Liver (tissue), 9 donors: ENCODE measurements around the gene FZD10. TPM values are rescaled to one million over a fixed set of nuclear protein-coding genes. Genes with fewer than 3 reads are reported as not detected.

Experiments used
- DNase-seq: peaks from one replicate; pipeline ENCODE4 v3.0.0-alpha.2; 2017; ENCODE audit warnings: low spot score
- H3K27ac ChIP-seq, 2 donors: one replicate each; pipeline ENCODE4 v1.7.0; 2013; ENCODE audit warnings: inconsistent platforms in 2 of 2, low read length in 2 of 2, control low read depth in 1 of 2, low read depth in 1 of 2, mild to moderate bottlenecking in 1 of 2
- H3K27me3 ChIP-seq, 4 donors: one replicate each; pipeline versions ENCODE4 v1.6.1 to v1.7.0; 2013; ENCODE audit warnings: low read length in 3 of 4, inconsistent platforms in 1 of 4, mild to moderate bottlenecking in 1 of 4, moderate library complexity in 1 of 4; ENCODE audit not compliant: control insufficient read depth in 4 of 4, insufficient read depth in 4 of 4
- H3K36me3 ChIP-seq, 4 donors: one replicate each; pipeline versions ENCODE4 v1.6.1 to v1.7.0; 2013; ENCODE audit warnings: low read length in 3 of 4, mild to moderate bottlenecking in 3 of 4, low read depth in 1 of 4, moderate library complexity in 1 of 4; ENCODE audit not compliant: control insufficient read depth in 4 of 4, insufficient read depth in 3 of 4
- H3K4me1 ChIP-seq, 4 donors: one replicate each; pipeline versions ENCODE4 v1.6.1 to v1.7.0; 2013; ENCODE audit warnings: low read length in 3 of 4, mild to moderate bottlenecking in 3 of 4, moderate library complexity in 1 of 4; ENCODE audit not compliant: control insufficient read depth in 4 of 4, insufficient read depth in 4 of 4
- H3K4me3 ChIP-seq, 3 donors: one replicate each; pipeline versions ENCODE4 v1.6.1 to v1.7.0; 2013; ENCODE audit warnings: low read length in 3 of 3, control low read depth in 1 of 3, low read depth in 1 of 3, mild to moderate bottlenecking in 1 of 3
- H3K9ac ChIP-seq, 2 donors: one replicate each; pipeline ENCODE4 v1.7.0; 2013; ENCODE audit warnings: low read length in 2 of 2, mild to moderate bottlenecking in 2 of 2, moderate library complexity in 2 of 2, control low read depth in 1 of 2, low read depth in 1 of 2
- H3K9me3 ChIP-seq, 4 donors: one replicate each; pipeline versions ENCODE4 v1.6.1 to v1.7.0; 2013; ENCODE audit warnings: low read length in 3 of 4; ENCODE audit not compliant: control insufficient read depth in 4 of 4
- EGR1 ChIP-seq, 2 donors: IDR thresholded peaks; 2 replicates each; pipeline ENCODE4 v1.6.1; 2016 to 2018; ENCODE audit warnings: antibody characterized with exemption in 2 of 2, low read depth in 2 of 2
- FOXA1 ChIP-seq: IDR thresholded peaks from 2 replicates; pipeline ENCODE4 v1.6.1; 2016; ENCODE audit warnings: antibody characterized with exemption
- HNF4A ChIP-seq, 2 donors: conservative IDR thresholded peaks; 2 replicates each; pipeline ENCODE4 v1.6.1; 2016; ENCODE audit warnings: antibody characterized with exemption in 2 of 2, mild to moderate bottlenecking in 2 of 2
- JUND ChIP-seq, 2 donors: IDR thresholded peaks; 2 replicates each; pipeline ENCODE4 v1.6.1; 2016; ENCODE audit warnings: antibody characterized with exemption in 2 of 2
- NR2F2 ChIP-seq: IDR thresholded peaks from 2 replicates; pipeline ENCODE4 v1.6.1; 2016; ENCODE audit warnings: antibody characterized with exemption
- RAD21 ChIP-seq, 2 donors: IDR thresholded peaks; 2 replicates each; pipeline ENCODE4 v1.6.1; 2016; ENCODE audit warnings: antibody characterized with exemption in 2 of 2, mild to moderate bottlenecking in 2 of 2
- RXRA ChIP-seq, 2 donors: IDR thresholded peaks; 2 replicates each; pipeline ENCODE4 v1.6.1; 2017 to 2018; ENCODE audit warnings: antibody characterized with exemption in 2 of 2, mild to moderate bottlenecking in 1 of 2
- SP1 ChIP-seq: IDR thresholded peaks from 2 replicates; pipeline ENCODE4 v1.6.1; 2018; ENCODE audit warnings: antibody characterized with exemption, mild to moderate bottlenecking
- YY1 ChIP-seq: IDR thresholded peaks from 2 replicates; pipeline ENCODE4 v1.6.1; 2016; ENCODE audit warnings: antibody characterized with exemption, mild to moderate bottlenecking
- WGBS: extraction: QIAGEN DNeasy Blood & Tissue Kit; methylation state at CpG from one replicate; pipeline ENCODE4 v1.1.7; 2013; 5-methylcytosine and 5-hydroxymethylcytosine counted together
- polyA plus RNA-seq, 2 donors: library from polyadenylated mRNA; stranded (reverse) in 1 of 2; unstranded in 1 of 2; fragments of 200-250 nt in 1 of 2; fragments of >200 nt in 1 of 2; fragmentation: Nextera tagmentation in 1 of 2; extraction: Ambion mirVana in 1 of 2; gene quantifications; one replicate each; pipeline versions ENCODE4 v1.2.1 to v1.2.3, GENCODE V29; 2013 to 2015
- total RNA-seq, 2 donors: library from RNA; depleted of rRNA; stranded (reverse); fragments of >200 nt; gene quantifications; one replicate each; pipeline ENCODE4 v1.2.3, GENCODE V29; 2014
- TF ChIP-seq, protein P1 (sequence below): IDR thresholded peaks from 2 replicates; pipeline ENCODE4 v1.6.1; 2016; ENCODE audit warnings: antibody characterized with exemption
- TF ChIP-seq, protein P2 (sequence below): IDR thresholded peaks from 2 replicates; pipeline ENCODE4 v1.6.1; 2016; ENCODE audit warnings: antibody characterized with exemption
- TF ChIP-seq, protein P3 (sequence below): IDR thresholded peaks from 2 replicates; pipeline ENCODE4 v1.6.1; 2016; ENCODE audit warnings: antibody characterized with exemption, mild to moderate bottlenecking
- TF ChIP-seq, protein P4 (sequence below): fragments of 150-350 bp; IDR thresholded peaks from 2 replicates; pipeline ENCODE4 v1.5.1; 2017; ENCODE audit warnings: improper control_type of control experiment, low read depth, low read length; ENCODE audit not compliant: missing input control
- donor health status: healthy.
- donor health status: healthy.
- donor health status: healthy.
- donor health status: healthy.
- donor health status: healthy.

FZD10 gene
- total and polyA plus RNA-seq, 4 donors: 0.02 TPM; not detected in 3

DNA sequence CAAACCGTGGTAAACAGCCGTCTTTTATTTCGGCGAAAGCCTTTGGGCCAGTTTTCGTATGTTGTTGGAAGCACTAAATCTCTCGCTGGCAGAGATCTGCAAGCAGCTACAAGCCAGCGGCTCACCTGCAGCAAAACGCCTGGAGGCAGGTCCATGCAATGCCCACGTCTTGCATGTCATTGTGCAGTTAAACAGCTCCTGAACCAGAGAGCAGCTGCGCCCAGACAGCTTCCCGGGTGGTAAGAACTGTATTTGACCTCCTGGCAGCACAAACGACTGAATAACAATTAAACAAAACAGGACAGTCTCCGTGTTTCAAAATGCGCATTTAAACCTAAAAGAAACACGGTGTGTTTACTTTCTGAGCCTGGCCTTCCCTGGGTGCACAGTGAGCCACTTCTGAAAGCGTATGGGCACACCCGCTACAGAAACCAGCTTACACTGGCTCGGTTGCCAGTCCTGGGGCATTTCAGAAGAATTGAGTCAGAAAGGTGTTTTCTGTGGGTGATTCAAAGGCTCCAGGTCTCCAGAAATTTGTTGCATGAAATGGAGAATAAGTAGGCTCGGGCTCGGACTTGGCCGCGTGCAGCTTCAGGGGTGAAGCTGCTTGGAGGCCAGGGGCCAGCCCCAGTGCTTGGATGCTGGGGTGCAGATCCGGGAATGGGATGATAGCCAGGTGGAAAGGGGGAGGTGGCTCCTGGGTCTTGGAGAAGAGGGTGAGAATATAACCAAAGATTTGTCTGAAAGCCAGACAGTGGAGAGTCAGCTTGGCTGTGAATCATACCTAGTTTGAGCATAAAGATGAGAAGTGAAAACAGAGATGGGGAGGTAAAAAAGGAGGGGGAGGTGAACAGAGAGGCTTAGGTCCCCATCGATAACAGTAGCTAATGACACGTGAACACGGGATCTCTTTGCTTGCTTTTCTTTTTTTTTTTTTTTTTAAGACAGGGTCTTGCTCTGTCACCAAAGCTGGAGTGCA is 24.9 kb upstream of the FZD10 start:
- H3K27ac ChIP-seq: no peak overlapping the region
- no peak overlapping the region for H3K9ac ChIP-seq
- no peak overlapping the region for H3K4me3 ChIP-seq
- no peaks in the 10 kb centered on the region for H3K36me3 ChIP-seq
- H3K9me3 ChIP-seq: no peaks in the 10 kb centered on the region
- 46% methylated on average over 26 of the region's 26 CpGs for WGBS
- H3K27me3 ChIP-seq: peaks cover 0 to 5% (median 0%) of the 10 kb centered on the region in 4 donors
- no peaks in the 10 kb centered on the region for H3K4me1 ChIP-seq
- DNase-seq: no peak
- no peak for TF ChIP-seq NR2F2
- no peak for TF ChIP-seq HNF4A (conservative IDR thresholded peaks at IDR 0.05)

DNA sequence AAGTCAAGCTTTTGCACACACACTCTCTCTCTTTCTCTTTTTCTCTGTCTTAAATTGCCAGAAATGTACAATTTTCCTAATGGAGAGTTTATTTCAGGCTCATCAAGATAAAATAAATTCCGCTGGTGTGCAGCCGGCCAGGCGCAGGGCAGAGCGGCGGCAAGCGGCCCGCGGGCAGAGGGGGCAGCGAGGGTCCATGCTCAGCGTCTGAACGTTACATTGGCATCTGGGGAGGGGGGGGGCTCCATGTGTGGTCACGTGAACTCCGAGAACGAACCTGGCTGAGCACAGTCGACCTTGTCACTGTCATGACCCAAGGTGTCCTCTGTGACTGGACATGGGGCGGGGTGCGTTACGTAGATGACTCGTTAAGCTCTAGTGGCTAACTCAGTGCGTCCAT is 23.8 kb upstream of the FZD10 start:
- no peak overlapping the region for H3K4me3 ChIP-seq
- TF ChIP-seq JUND (IDR thresholded peaks at IDR 0.05) (no peak), RXRA (IDR thresholded peaks at IDR 0.05) (no peak), SP1 (no peak), RAD21 (IDR thresholded peaks at IDR 0.05) (no peak), EGR1 (IDR thresholded peaks at IDR 0.05; ENCODE audit: low read depth in 2 of 2) (no peak), NR2F2 (no peak), YY1 (no peak), FOXA1 (no peak)
- TF ChIP-seq, protein P1, sequence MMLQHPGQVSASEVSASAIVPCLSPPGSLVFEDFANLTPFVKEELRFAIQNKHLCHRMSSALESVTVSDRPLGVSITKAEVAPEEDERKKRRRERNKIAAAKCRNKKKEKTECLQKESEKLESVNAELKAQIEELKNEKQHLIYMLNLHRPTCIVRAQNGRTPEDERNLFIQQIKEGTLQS: no peak
- TF ChIP-seq, protein P2, sequence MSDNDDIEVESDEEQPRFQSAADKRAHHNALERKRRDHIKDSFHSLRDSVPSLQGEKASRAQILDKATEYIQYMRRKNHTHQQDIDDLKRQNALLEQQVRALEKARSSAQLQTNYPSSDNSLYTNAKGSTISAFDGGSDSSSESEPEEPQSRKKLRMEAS: no peak
- TF ChIP-seq, protein P3, sequence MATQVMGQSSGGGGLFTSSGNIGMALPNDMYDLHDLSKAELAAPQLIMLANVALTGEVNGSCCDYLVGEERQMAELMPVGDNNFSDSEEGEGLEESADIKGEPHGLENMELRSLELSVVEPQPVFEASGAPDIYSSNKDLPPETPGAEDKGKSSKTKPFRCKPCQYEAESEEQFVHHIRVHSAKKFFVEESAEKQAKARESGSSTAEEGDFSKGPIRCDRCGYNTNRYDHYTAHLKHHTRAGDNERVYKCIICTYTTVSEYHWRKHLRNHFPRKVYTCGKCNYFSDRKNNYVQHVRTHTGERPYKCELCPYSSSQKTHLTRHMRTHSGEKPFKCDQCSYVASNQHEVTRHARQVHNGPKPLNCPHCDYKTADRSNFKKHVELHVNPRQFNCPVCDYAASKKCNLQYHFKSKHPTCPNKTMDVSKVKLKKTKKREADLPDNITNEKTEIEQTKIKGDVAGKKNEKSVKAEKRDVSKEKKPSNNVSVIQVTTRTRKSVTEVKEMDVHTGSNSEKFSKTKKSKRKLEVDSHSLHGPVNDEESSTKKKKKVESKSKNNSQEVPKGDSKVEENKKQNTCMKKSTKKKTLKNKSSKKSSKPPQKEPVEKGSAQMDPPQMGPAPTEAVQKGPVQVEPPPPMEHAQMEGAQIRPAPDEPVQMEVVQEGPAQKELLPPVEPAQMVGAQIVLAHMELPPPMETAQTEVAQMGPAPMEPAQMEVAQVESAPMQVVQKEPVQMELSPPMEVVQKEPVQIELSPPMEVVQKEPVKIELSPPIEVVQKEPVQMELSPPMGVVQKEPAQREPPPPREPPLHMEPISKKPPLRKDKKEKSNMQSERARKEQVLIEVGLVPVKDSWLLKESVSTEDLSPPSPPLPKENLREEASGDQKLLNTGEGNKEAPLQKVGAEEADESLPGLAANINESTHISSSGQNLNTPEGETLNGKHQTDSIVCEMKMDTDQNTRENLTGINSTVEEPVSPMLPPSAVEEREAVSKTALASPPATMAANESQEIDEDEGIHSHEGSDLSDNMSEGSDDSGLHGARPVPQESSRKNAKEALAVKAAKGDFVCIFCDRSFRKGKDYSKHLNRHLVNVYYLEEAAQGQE: no peak
- TF ChIP-seq, protein P4, sequence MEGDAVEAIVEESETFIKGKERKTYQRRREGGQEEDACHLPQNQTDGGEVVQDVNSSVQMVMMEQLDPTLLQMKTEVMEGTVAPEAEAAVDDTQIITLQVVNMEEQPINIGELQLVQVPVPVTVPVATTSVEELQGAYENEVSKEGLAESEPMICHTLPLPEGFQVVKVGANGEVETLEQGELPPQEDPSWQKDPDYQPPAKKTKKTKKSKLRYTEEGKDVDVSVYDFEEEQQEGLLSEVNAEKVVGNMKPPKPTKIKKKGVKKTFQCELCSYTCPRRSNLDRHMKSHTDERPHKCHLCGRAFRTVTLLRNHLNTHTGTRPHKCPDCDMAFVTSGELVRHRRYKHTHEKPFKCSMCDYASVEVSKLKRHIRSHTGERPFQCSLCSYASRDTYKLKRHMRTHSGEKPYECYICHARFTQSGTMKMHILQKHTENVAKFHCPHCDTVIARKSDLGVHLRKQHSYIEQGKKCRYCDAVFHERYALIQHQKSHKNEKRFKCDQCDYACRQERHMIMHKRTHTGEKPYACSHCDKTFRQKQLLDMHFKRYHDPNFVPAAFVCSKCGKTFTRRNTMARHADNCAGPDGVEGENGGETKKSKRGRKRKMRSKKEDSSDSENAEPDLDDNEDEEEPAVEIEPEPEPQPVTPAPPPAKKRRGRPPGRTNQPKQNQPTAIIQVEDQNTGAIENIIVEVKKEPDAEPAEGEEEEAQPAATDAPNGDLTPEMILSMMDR: no peak
- H3K36me3 ChIP-seq: no peaks in the 10 kb centered on the region
- H3K27ac ChIP-seq: no peak overlapping the region
- H3K9me3 ChIP-seq: no peaks in the 10 kb centered on the region
- DNase-seq: no peak
- H3K4me1 ChIP-seq: no peaks in the 10 kb centered on the region
- no peak overlapping the region for H3K9ac ChIP-seq
- 82% methylated on average over 20 of the region's 20 CpGs for WGBS
- peaks cover 0 to 5% (median 0%) of the 10 kb centered on the region in 4 donors for H3K27me3 ChIP-seq
